GM23338 (cell line): ENCODE measurements around the gene DNAJC10. TPM values are rescaled to one million over a fixed set of nuclear protein-coding genes. Genes with fewer than 3 reads are reported as not detected.

Experiments used
- ATAC-seq: fragments of 200-7000 bp; cut with Tn5 transposase; 3 replicates; pipeline ENCODE4 v1.9.1; 2020
- DNase-seq: peaks from one replicate; pipeline ENCODE4 v3.0.0-alpha.2; 2015; ENCODE audit warnings: low spot score
- H2AFZ ChIP-seq: fragments of 200-600 bp; sonication (generic); 2 replicates; pipeline ENCODE4 v1.8.0; 2016; ENCODE audit warnings: antibody characterized with exemption, mild to moderate bottlenecking, moderate library complexity
- H3F3A ChIP-seq: fragments of 200-600 bp; sonication (generic); replicated peaks from 2 replicates; pipeline ENCODE4 v1.8.0; 2017; ENCODE audit warnings: antibody characterized with exemption, mixed run types, low read depth
- H3K27ac ChIP-seq: fragments of 200-600 bp; sonication (generic); 2 replicates; pipeline ENCODE4 v1.6.1; 2016; ENCODE audit warnings: low read depth
- H3K27me3 ChIP-seq: fragments of 200-600 bp; sonication (generic); 2 replicates; pipeline ENCODE4 v1.8.0; 2016; ENCODE audit warnings: mild to moderate bottlenecking, mixed run types, moderate library complexity; ENCODE audit not compliant: insufficient read depth
- H3K36me3 ChIP-seq: fragments of 200-600 bp; sonication (generic); 2 replicates; pipeline ENCODE4 v1.8.0; 2016; ENCODE audit warnings: mild to moderate bottlenecking; ENCODE audit not compliant: insufficient read depth
- H3K4me1 ChIP-seq: fragments of 200-600 bp; sonication (generic); 2 replicates; pipeline ENCODE4 v1.8.0; 2016; ENCODE audit warnings: mild to moderate bottlenecking, moderate library complexity; ENCODE audit not compliant: insufficient read depth
- H3K4me2 ChIP-seq: fragments of 200-600 bp; sonication (generic); 2 replicates; pipeline ENCODE4 v1.7.1; 2017; ENCODE audit warnings: mixed run types
- H3K4me3 ChIP-seq: fragments of 200-600 bp; sonication (generic); 2 replicates; pipeline ENCODE4 v1.6.1; 2016; ENCODE audit warnings: mixed run types
- H3K79me2 ChIP-seq: fragments of 200-600 bp; sonication (generic); replicated peaks from 2 replicates; pipeline ENCODE4 v1.8.0; 2017; ENCODE audit warnings: mild to moderate bottlenecking; ENCODE audit not compliant: insufficient read depth
- H3K9me2 ChIP-seq: fragments of 200-600 bp; sonication (generic); 2 replicates; pipeline ENCODE4 v1.8.0; 2017; ENCODE audit not compliant: insufficient read depth
- H4K20me1 ChIP-seq: fragments of 200-600 bp; sonication (generic); replicated peaks from 2 replicates; pipeline ENCODE4 v1.8.0; 2017; ENCODE audit warnings: mild to moderate bottlenecking; ENCODE audit not compliant: insufficient read depth
- H3K27ac Mint-ChIP-seq: 2 replicates; pipeline ENCODE4 v1.8.0; 2020; ENCODE audit warnings: inconsistent platforms, mild to moderate bottlenecking, moderate library complexity, mixed read lengths
- H3K27me3 Mint-ChIP-seq: 3 replicates; pipeline ENCODE4 v1.8.0; 2022; ENCODE audit warnings: low read depth, mild to moderate bottlenecking, moderate library complexity, mixed read lengths, inconsistent platforms; ENCODE audit not compliant: insufficient read depth, poor library complexity
- H3K36me3 Mint-ChIP-seq: 3 replicates; pipeline ENCODE4 v1.8.0; 2021; ENCODE audit warnings: low read depth, mild to moderate bottlenecking, inconsistent platforms, moderate library complexity, mixed read lengths
- H3K4me1 Mint-ChIP-seq: 3 replicates; pipeline ENCODE4 v1.8.0; 2020; ENCODE audit warnings: mild to moderate bottlenecking, inconsistent platforms, mixed read lengths
- H3K4me3 Mint-ChIP-seq: 3 replicates; pipeline ENCODE4 v1.8.0; 2021; ENCODE audit warnings: moderate library complexity, mild to moderate bottlenecking, inconsistent platforms, mixed read lengths
- H3K9me3 Mint-ChIP-seq: 3 replicates; pipeline ENCODE4 v1.8.0; 2020; ENCODE audit warnings: moderate library complexity, mild to moderate bottlenecking, inconsistent platforms, mixed read lengths
- CREB1 ChIP-seq: fragments of 250-450 bp; sonication (Bioruptor Pico); IDR thresholded peaks from 2 replicates; pipeline ENCODE4 v1.5.0; 2020; ENCODE audit warnings: low read depth, mild to moderate bottlenecking, moderate library complexity
- JUNB ChIP-seq: IDR thresholded peaks from one replicate; pipeline ENCODE4 v1.6.1; 2016; ENCODE audit warnings: antibody characterized with exemption; ENCODE audit not compliant: unreplicated experiment
- POLR2AphosphoS5 ChIP-seq: IDR thresholded peaks from 2 replicates; pipeline ENCODE4 v1.6.1; 2016; ENCODE audit warnings: antibody characterized with exemption, low read depth
- ZNF462 ChIP-seq: fragments of 250-450 bp; sonication (Bioruptor Pico); IDR thresholded peaks from 2 replicates; pipeline ENCODE4 v1.5.0; 2020; ENCODE audit warnings: mild to moderate bottlenecking, moderate library complexity
- long read RNA-seq: library from polyadenylated mRNA; unstranded; transcript quantifications from one replicate; pipeline ENCODE4 v2.0.0, GENCODE V29; 2020; ENCODE audit not compliant: unreplicated experiment
- polyA plus RNA-seq: library from polyadenylated mRNA; unstranded; fragments of >200 nt; fragmentation: Nextera tagmentation; extraction: Ambion mirVana; gene quantifications from 2 replicates; pipeline ENCODE4 v1.2.1, GENCODE V29; 2016
- total RNA-seq: library from RNA; depleted of rRNA; stranded (reverse); fragments of >200 nt; shearing (Covaris generic); gene quantifications from 2 replicates; pipeline ENCODE4 v1.2.3, GENCODE V29; 2014; rRNA removed

DNAJC10 gene, protein sequence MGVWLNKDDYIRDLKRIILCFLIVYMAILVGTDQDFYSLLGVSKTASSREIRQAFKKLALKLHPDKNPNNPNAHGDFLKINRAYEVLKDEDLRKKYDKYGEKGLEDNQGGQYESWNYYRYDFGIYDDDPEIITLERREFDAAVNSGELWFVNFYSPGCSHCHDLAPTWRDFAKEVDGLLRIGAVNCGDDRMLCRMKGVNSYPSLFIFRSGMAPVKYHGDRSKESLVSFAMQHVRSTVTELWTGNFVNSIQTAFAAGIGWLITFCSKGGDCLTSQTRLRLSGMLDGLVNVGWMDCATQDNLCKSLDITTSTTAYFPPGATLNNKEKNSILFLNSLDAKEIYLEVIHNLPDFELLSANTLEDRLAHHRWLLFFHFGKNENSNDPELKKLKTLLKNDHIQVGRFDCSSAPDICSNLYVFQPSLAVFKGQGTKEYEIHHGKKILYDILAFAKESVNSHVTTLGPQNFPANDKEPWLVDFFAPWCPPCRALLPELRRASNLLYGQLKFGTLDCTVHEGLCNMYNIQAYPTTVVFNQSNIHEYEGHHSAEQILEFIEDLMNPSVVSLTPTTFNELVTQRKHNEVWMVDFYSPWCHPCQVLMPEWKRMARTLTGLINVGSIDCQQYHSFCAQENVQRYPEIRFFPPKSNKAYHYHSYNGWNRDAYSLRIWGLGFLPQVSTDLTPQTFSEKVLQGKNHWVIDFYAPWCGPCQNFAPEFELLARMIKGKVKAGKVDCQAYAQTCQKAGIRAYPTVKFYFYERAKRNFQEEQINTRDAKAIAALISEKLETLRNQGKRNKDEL
- 83.1 and 96.9 TPM in 2 replicates for total RNA-seq
- 33.7 and 41.9 TPM in 2 replicates for polyA plus RNA-seq
- long read RNA-seq, full-length matches to known transcripts = 4 of 20 reads
- long read RNA-seq, partial matches to known transcripts = 15 of 20 reads
- long read RNA-seq, other reads (novel, unspliced or antisense) = 1 of 20 reads

DNA sequence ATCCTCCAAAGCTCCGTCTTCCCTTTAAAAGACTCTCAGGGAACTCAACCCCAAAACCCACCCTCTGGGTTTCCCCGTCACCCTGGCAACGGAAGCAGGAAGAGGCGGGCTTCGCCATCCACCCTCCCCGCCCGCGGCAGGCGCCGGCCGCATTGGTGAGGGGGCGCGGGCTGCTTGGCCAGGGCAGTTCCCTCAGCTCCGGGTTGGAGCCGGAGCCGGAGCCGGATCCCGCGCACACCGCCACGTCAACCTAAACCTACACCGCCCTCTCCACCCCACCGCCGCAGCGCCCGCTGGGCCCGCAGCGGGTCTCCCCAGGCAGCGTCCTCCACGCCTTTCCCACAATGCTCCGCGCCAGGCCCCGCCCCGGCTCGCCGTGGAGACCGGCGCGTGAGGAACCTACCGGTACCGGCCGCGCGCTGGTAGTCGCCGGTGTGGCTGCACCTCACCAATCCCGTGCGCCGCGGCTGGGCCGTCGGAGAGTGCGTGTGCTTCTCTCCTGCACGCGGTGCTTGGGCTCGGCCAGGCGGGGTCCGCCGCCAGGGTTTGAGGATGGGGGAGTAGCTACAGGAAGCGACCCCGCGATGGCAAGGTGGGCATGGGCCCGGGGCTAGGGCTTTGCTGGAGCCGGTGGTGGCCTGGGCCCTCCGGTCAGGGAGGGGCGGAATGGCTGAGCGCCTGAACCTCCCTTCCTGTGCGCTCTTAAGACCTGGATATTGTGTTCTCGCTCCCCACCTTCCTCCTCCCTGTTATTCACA lies at the start of gene DNAJC10:
Gene DNAJC10 (plus strand): TSS at position 366 of the 758 bp plus-strand sequence. CDS start 1,830 bp downstream, outside the sequence.
- Histone ChIP-seq H4K20me1 (no peaks in the 10 kb centered on the region), H3F3A (peaks cover 7% of the 10 kb centered on the region; the same call in 1 of the 2 replicates), H3K36me3 (peaks cover 7% of the 10 kb centered on the region; the same call in 1 of the 2 replicates), H3K4me2 (peak within 1 kb of the TSS; percentile 81), H3K9me2 (no peaks in the 10 kb centered on the region), H3K4me3 (peak within 1 kb of the TSS; percentile 88), H3K79me2 (peaks cover 24% of the 10 kb centered on the region), H2AFZ (peak within 1 kb of the TSS; percentile 96), H3K27me3 (no peaks in the 10 kb centered on the region), H3K4me1 (peaks cover 12% of the 10 kb centered on the region), H3K27ac (peak within 1 kb of the TSS; percentile 92)
- Mint-ChIP-seq H3K4me3 (no peak within 1 kb of the TSS), H3K27me3 (no peaks in the 10 kb centered on the region), H3K4me1 (no peaks in the 10 kb centered on the region; the same call in 2 of the 3 replicates), H3K9me3 (no peaks in the 10 kb centered on the region), H3K27ac (no peak within 1 kb of the TSS), H3K36me3 (peaks cover 3% of the 10 kb centered on the region)
- TF ChIP-seq CREB1 (CRISPR knock-in tag) = peak; percentile 65
- TF ChIP-seq ZNF462 (CRISPR knock-in tag) = no peak
- peak; percentile 100 for TF ChIP-seq POLR2AphosphoS5
- TF ChIP-seq JUNB = no peak
- ATAC-seq (peak; percentile 95), DNase-seq (peak; percentile 93)
